HEK293T (cell line): ENCODE measurements around the gene ST13.
A peak's percentile ranks its signal among the peaks of the same experiment; 100 is the strongest.

Experiments used
- CTCF ChIA-PET: fragments of 350-600 bp; formaldehyde crosslinking; extraction: SDS; loops from one replicate; lab custom pipeline; 2021; ENCODE audit warnings: antibody characterized with exemption, inconsistent platforms; lab: Yijun Ruan, JAX
- POLR2A ChIA-PET: fragments of 350-600 bp; formaldehyde crosslinking; extraction: SDS; loops from one replicate; lab custom pipeline; 2020; ENCODE audit warnings: antibody characterized with exemption, inconsistent platforms; lab: Yijun Ruan, JAX
- DNase-seq: peaks from one replicate; pipeline ENCODE4 v3.0.0; 2012; ENCODE audit warnings: mixed read lengths; ENCODE audit errors: extremely low spot score
- ARNT ChIP-seq: fragments of 450-650 bp; IDR thresholded peaks from 2 replicates; pipeline ENCODE4 v1.6.1; 2017; ENCODE audit warnings: mild to moderate bottlenecking
- BHLHE40 ChIP-seq: fragments of 450-650 bp; IDR thresholded peaks from 2 replicates; pipeline ENCODE4 v1.6.1; 2016; ENCODE audit warnings: mild to moderate bottlenecking, moderate library complexity, borderline replicate concordance
- CTBP1 ChIP-seq: fragments of 450-650 bp; IDR thresholded peaks from 2 replicates; pipeline ENCODE4 v1.6.1; 2016; ENCODE audit warnings: borderline replicate concordance
- ELF4 ChIP-seq: fragments of 450-650 bp; IDR thresholded peaks from 2 replicates; pipeline ENCODE4 v1.6.1; 2017; ENCODE audit warnings: antibody characterized with exemption
- FOXA1 ChIP-seq: fragments of 450-650 bp; IDR thresholded peaks from 2 replicates; pipeline ENCODE4 v1.6.1; 2016; ENCODE audit warnings: mild to moderate bottlenecking
- FOXK2 ChIP-seq: fragments of 450-650 bp; IDR thresholded peaks from 2 replicates; pipeline ENCODE4 v1.6.1; 2016; ENCODE audit warnings: mild to moderate bottlenecking
- FOXM1 ChIP-seq: fragments of 450-650 bp; IDR thresholded peaks from 2 replicates; pipeline ENCODE4 v1.6.1; 2017; ENCODE audit warnings: mild to moderate bottlenecking, borderline replicate concordance
- HDGF ChIP-seq: fragments of 450-650 bp; IDR thresholded peaks from 2 replicates; pipeline ENCODE4 v1.6.1; 2017; ENCODE audit warnings: antibody characterized with exemption, borderline replicate concordance
- L3MBTL2 ChIP-seq: fragments of 450-650 bp; conservative IDR thresholded peaks from 2 replicates; pipeline ENCODE4 v1.6.1; 2016; ENCODE audit warnings: mild to moderate bottlenecking
- LEF1 ChIP-seq: fragments of 450-650 bp; IDR thresholded peaks from 2 replicates; pipeline ENCODE4 v1.6.1; 2017; ENCODE audit warnings: mild to moderate bottlenecking, borderline replicate concordance
- NFRKB ChIP-seq: fragments of 450-650 bp; IDR thresholded peaks from 2 replicates; pipeline ENCODE4 v1.6.1; 2016; ENCODE audit warnings: mild to moderate bottlenecking, moderate library complexity
- SP1 ChIP-seq: fragments of 450-650 bp; IDR thresholded peaks from 2 replicates; pipeline ENCODE4 v1.6.1; 2017
- SUZ12 ChIP-seq: fragments of 450-650 bp; IDR thresholded peaks from 2 replicates; pipeline ENCODE4 v1.6.1; 2016; ENCODE audit warnings: mild to moderate bottlenecking
- TARDBP ChIP-seq: fragments of 450-650 bp; IDR thresholded peaks from 2 replicates; pipeline ENCODE4 v1.6.1; 2016
- ZNF384 ChIP-seq: fragments of 450-650 bp; IDR thresholded peaks from 2 replicates; pipeline ENCODE4 v1.6.1; 2016
- TF ChIP-seq, protein P1 (sequence below): fragments of 450-650 bp; IDR thresholded peaks from 2 replicates; pipeline ENCODE4 v1.6.1; 2016

Gene ST13

DNA sequence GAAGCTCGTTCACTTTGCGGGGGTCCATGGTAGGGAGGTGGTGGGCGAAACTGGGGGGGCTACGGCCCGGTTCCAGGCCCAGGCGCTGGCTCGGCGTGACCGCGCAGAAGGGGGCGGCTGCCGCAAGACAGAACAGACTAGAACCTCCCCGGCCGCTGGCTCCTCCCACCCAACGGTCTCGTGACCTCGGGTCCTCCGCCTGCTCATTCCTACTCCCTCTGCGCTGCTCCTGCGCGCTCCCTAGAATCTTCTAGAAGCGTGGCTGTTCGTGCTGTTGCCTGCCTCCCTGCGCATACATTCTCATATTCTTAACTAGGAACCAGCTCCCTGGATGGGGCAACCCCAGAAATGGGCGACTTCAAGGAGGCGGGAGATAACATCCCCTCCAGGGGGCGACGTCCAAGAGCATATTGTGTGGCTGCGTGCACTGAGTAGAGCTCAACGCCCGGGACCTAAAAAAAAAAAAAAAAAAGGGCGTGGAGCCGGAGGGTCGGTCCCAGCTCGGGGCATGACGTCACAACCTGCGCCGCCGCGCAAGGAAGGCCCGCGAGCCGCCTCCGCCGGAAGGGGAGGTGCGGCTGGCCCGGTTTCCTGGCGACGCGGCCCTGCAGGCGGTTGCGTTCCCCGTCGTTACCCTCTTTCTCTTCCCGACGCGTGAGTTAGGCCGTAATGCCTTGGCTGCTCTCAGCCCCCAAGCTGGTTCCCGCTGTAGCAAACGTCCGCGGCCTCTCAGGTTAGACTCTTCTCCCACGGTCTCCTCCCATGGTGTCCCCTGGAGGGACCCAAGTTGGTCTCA lies at the start of gene ST13, which contains the start of gene XPNPEP3:
Gene ST13 (minus strand): TSS at position 127 of the 796 bp plus-strand sequence. CDS start 99 bp downstream, at position 28.
Gene XPNPEP3 (plus strand): TSS at position 636 of the 796 bp plus-strand sequence. CDS start 34 bp downstream, at position 670.
- TF ChIP-seq FOXK2 (no peak), TARDBP (no peak), LEF1 (no peak), ZNF384 (peak; percentile 100), FOXA1 (no peak), HDGF (no peak; the same call in 1 of the 2 replicates), L3MBTL2 (peak; percentile 96), ELF4 (no peak), FOXM1 (no peak), ARNT (no peak), SUZ12 (no peak), NFRKB (no peak), SP1 (no peak)
- TF ChIP-seq, protein P1, sequence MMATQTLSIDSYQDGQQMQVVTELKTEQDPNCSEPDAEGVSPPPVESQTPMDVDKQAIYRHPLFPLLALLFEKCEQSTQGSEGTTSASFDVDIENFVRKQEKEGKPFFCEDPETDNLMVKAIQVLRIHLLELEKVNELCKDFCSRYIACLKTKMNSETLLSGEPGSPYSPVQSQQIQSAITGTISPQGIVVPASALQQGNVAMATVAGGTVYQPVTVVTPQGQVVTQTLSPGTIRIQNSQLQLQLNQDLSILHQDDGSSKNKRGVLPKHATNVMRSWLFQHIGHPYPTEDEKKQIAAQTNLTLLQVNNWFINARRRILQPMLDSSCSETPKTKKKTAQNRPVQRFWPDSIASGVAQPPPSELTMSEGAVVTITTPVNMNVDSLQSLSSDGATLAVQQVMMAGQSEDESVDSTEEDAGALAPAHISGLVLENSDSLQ, result no peak
- ChIA-PET POLR2A (interaction anchor here (0.7 to 3.3 kb wide), 11 partner anchors 11 to 205 kb away, joined by 3 to 29 read pairs (median 4); partner anchors contain the start of gene SLC25A17), CTCF (no interaction called here)
- peak; percentile 97 for DNase-seq

DNA sequence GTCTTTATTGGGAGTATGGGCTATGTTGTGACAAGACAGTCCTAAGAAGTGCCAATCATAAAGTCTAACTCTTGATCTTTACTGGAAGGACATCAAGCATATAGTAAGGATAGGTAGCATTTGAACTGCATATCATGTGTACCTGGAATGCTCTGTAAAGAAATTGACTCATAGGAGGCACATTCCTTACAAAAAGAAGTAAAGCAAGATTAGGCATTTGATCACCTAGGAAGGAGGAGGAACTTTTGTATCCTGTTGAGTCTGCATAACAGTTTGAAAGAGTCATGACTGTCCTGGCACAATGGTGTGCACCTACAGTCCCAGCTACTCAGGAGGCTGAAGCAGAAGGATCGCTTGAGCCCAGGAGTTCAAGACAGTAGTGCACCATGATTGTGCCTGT lies 47.7 kb upstream of the ST13 start:
- ChIA-PET POLR2A (no interaction called here), CTCF (no interaction called here)
- no peak for TF ChIP-seq CTBP1
- no peak for TF ChIP-seq ELF4
- no peak for TF ChIP-seq FOXK2
- TF ChIP-seq LEF1, result no peak
- no peak for TF ChIP-seq ARNT
- TF ChIP-seq TARDBP, result no peak
- no peak for TF ChIP-seq L3MBTL2
- no peak for TF ChIP-seq BHLHE40
- TF ChIP-seq SP1, result no peak
- TF ChIP-seq NFRKB, result no peak
- no peak for TF ChIP-seq FOXA1
- no peak for TF ChIP-seq FOXM1
- TF ChIP-seq HDGF, result no peak
- TF ChIP-seq, protein P1, result no peak
- TF ChIP-seq ZNF384, result no peak
- no peak for TF ChIP-seq SUZ12
- DNase-seq, result no peak

DNA sequence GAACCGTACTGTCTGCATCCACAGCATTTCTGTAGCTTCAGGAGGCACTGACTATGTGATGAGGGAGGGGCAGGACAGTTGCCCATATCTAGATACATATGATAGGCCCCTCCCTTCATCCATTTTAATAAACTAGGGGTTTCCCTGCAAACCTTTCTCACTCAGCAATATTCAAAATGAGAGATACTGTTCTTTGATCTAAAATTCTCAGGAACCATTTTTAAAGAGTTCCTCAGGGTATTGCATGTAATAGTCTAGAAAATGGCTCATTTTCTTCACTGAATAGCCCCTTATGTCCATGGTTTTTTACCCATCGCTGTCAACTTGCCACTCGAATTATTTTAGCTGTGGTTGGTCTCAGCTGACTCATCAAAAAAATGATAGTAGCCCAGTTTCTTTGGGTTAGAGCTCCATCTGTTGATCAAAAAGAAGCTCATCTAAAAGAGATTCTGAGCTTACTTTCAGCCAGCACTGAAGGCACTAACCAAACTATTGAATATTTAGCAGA lies 42.5 kb upstream of the ST13 start:
- ChIA-PET CTCF (interaction anchor here (0.6 to 1.5 kb wide), 13 partner anchors 9 to 463 kb away, joined by 3 to 7 read pairs (median 3); no protein-coding TSS in a partner anchor), POLR2A (interaction anchor here (0.6 to 1.2 kb wide), 5 partner anchors 42 to 263 kb away, joined by 3 to 6 read pairs (median 3); partner anchors contain the start of genes MRTFA and XPNPEP3)
- TF ChIP-seq L3MBTL2, result no peak
- peak; percentile 53 for TF ChIP-seq ZNF384
- DNase-seq, result peak; percentile 53

DNA sequence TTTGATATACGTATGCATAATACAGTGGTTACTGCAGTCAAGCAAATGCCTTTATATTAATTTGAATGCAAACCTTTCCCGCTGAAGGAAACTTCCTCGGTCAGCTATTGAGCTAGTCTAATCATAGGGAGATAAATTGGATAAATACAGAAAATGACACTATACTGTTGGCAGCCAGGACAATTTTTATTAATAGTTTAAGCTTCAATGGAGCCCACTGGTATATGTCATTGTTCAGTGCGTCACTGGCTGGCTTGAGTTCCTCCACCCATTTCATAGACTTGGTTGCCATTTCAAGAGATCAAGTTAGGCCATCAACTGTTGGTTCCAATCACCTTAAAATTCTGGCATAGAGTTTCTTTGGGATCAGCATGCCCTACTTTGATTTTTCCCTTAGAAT lies 38.0 kb upstream of the ST13 start:
- DNase-seq, result no peak
- ChIA-PET POLR2A (no interaction called here), CTCF (interaction anchor here (1.3 kb wide), 1 partner anchor 13 kb away, joined by 3 read pairs; no protein-coding TSS in a partner anchor)
- TF ChIP-seq LEF1 (no peak), SUZ12 (no peak), FOXA1 (no peak), ZNF384 (no peak), NFRKB (no peak), CTBP1 (no peak), ARNT (no peak), SP1 (no peak), FOXM1 (no peak), L3MBTL2 (no peak)
- TF ChIP-seq, protein P1, result no peak

DNA sequence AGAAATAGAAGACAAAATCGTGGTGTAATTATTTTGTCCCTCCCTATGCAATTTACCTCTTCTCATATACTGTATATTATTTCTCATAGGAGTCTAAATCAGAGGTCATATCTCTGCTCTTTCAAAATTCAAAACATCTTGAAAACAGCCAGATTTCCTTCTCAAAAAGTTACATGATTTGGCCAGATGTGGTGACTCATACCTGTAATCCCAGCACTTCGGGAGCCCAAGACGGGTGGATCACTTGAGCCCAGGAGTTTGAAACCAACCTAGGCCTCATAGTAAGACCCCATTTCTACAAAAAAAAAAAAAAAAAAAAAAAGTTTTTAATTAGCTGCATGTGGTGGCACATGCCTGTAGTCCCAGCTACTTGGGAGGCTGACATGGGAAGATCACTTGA lies 34.4 kb upstream of the ST13 start:
- DNase-seq, result no peak
- TF ChIP-seq ELF4, result no peak
- TF ChIP-seq, protein P1, result no peak
- no peak for TF ChIP-seq HDGF
- no peak for TF ChIP-seq LEF1
- no peak for TF ChIP-seq SP1
- no peak for TF ChIP-seq CTBP1
- POLR2A ChIA-PET, result no interaction called here
- CTCF ChIA-PET, result no interaction called here
